ENCODE results near the gene CAPRIN1. TPM values are rescaled to one million over a fixed set of nuclear protein-coding genes. Genes with fewer than 3 reads are reported as not detected.
"Not testable (repeated sequence)": the region's sequence is repeated elsewhere in the genome, so short reads cannot be mapped to it uniquely, and the experiment has no call there.

The CAPRIN1 gene
- total and polyA plus RNA-seq, 2 donors (not counting 3 experiments of a cell fraction or from before 2014, with no cell fraction given) = 138 to 279 TPM

DNA sequence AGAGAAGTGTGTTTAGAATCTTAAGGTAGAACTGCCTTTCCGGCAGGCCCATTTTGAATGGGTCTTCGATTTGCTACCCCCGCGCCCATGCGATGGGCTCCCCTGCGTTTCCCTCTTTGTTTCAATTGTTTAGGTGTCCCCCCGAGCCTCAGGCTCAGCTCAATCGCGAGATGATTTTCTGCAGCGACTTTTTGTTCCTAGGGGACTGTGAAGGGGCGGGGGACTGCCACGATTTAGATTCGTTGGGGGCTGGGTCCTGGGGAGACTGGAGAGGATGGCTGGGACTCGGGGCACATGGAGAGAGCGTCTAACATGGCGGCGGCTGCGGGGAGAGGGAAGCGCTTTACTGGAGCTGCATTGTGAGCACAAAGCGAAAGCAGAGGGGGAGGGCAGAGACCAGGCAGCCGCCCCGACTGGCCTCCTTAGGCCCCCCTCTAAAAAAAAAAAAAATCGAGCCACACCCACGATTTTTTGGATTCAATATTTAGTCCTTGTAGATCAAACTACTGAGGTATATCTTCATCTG is 1.7 kb downstream of the CAPRIN1 start:
- peaks cover 15% of the 10 kb centered on the region for H4K20me1 ChIP-seq (replicated peaks; ENCODE audit: control insufficient read depth, extremely low read depth, insufficient read depth, low read length)
- DNase-seq (ENCODE audit: low read depth, low spot score) = peak; percentile 80

DNA sequence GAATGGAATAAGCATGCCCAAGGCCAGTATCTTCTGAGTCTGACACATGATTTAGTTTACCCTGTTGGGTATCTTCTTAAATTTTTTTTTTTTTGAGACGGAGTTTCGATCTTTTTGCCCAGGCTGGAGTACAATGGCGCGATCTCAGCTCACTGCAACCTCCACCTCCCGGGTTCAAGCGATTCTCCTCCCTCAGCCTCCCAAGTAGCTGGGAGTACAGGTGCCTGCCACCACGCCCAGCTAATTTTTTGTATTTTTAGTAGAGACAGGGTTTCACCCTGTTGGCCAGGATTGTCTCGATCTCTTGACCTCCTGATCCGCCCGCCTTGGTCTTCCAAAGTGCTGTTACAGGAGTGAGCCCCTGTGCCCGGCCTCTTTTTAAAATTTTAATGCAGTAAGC is 2.8 kb downstream of the CAPRIN1 start:
- H3K9me3 ChIP-seq (replicated peaks; ENCODE audit: control insufficient read depth, insufficient read depth, low read length); H3K9ac ChIP-seq (replicated peaks; ENCODE audit: extremely low read depth, insufficient read depth, low read length); H3K36me3 ChIP-seq (ENCODE audit: control insufficient read depth in 2 of 2, extremely low read depth in 1 of 2, insufficient read depth in 2 of 2, low read length in 2 of 2); BruUV-seq (replicated peaks); H3K27me3 ChIP-seq (ENCODE audit: control insufficient read depth in 2 of 2, insufficient read depth in 2 of 2, low read length in 2 of 2); CTCF ChIA-PET; FAIRE-seq; H3K27ac ChIP-seq (ENCODE audit: insufficient read depth, low read depth, low read length); DNase-seq (ENCODE audit: low read depth, low spot score); H2AFZ ChIP-seq (ENCODE audit: low read depth, low read length); dilution Hi-C loops (cut with MboI; ENCODE audit: extremely low pct_ligation_motif_present, low sequenced_read_pairs); H3K9me1 ChIP-seq (replicated peaks; ENCODE audit: control insufficient read depth, extremely low read depth, insufficient read depth, low read length): not testable (repeated sequence)
- H4K20me1 ChIP-seq (replicated peaks; ENCODE audit: control insufficient read depth, extremely low read depth, insufficient read depth, low read length) = peaks cover 15% of the 10 kb centered on the region
- H3K4me3 ChIP-seq (replicated peaks in 1 of 3; ENCODE audit: insufficient read depth in 1 of 3, low read depth in 1 of 3, low read length in 3 of 3) = peak overlapping the region; percentile 12 to 97 (median 60)
- H3K4me2 ChIP-seq (ENCODE audit: insufficient read depth, low read length) = peak overlapping the region; percentile 94
- H3K4me1 ChIP-seq (ENCODE audit: control insufficient read depth, extremely low read depth, insufficient read depth, low read length) = peaks cover 48% of the 10 kb centered on the region
- H3K79me2 ChIP-seq (ENCODE audit: control insufficient read depth, insufficient read depth, low read length) = peaks cover 72% of the 10 kb centered on the region
- intact Hi-C loops (cut with micrococcal nuclease) = loop anchor here (5.0 kb wide), 4 partner anchors 122 to 352 kb away; partner anchors contain the start of genes ABTB2 and C11orf91
- POLR2A ChIA-PET = interaction anchor here (0.7 to 1.4 kb wide), 2 partner anchors 14 kb away, joined by 5 read pairs; no protein-coding TSS in a partner anchor

More for the DNA sequence above, 1.7 kb downstream of the CAPRIN1 start:
- Histone ChIP-seq H3K4me3 (replicated peaks in 1 of 3; ENCODE audit: insufficient read depth in 1 of 3, low read depth in 1 of 3, low read length in 3 of 3) (peak overlapping the region; percentile 60 to 97 (median 97)), H3K27me3 (ENCODE audit: control insufficient read depth in 2 of 2, insufficient read depth in 2 of 2, low read length in 2 of 2) (no peaks in the 10 kb centered on the region), H3K79me2 (ENCODE audit: control insufficient read depth, insufficient read depth, low read length) (peaks cover 61% of the 10 kb centered on the region), H2AFZ (ENCODE audit: low read depth, low read length) (no peak overlapping the region), H3K9ac (replicated peaks; ENCODE audit: extremely low read depth, insufficient read depth, low read length) (peak overlapping the region; percentile 91), H3K36me3 (ENCODE audit: control insufficient read depth in 2 of 2, extremely low read depth in 1 of 2, insufficient read depth in 2 of 2, low read length in 2 of 2) (peaks cover 0 to 8% of the 10 kb centered on the region in 2 experiments), H3K4me2 (ENCODE audit: insufficient read depth, low read length) (peak overlapping the region; percentile 94), H3K4me1 (ENCODE audit: control insufficient read depth, extremely low read depth, insufficient read depth, low read length) (peaks cover 43% of the 10 kb centered on the region), H3K27ac (ENCODE audit: insufficient read depth, low read depth, low read length) (peak overlapping the region; percentile 87), H3K9me1 (replicated peaks; ENCODE audit: control insufficient read depth, extremely low read depth, insufficient read depth, low read length) (no peaks in the 10 kb centered on the region), H3K9me3 (replicated peaks; ENCODE audit: control insufficient read depth, insufficient read depth, low read length) (no peaks in the 10 kb centered on the region)
- peak; percentile 88 for TF ChIP-seq MYC (IDR thresholded peaks at IDR 0.05; ENCODE audit: low read depth, low read length)
- TF ChIP-seq EZH2 (IDR thresholded peaks at IDR 0.05; ENCODE audit: borderline replicate concordance, low read depth, low read length, severe bottlenecking) = no peak
- dilution Hi-C loops (cut with MboI; ENCODE audit: extremely low pct_ligation_motif_present, low sequenced_read_pairs) (no loop called here), intact Hi-C loops (cut with micrococcal nuclease) (loop anchor here (1.0 to 5.0 kb wide), 5 partner anchors 15 to 351 kb away; partner anchors contain the start of genes ABTB2 and C11orf91)
- no peak for FAIRE-seq
- TSS peak; percentile 90 for BruUV-seq (replicated peaks)
- ChIA-PET CTCF (interaction anchor here (0.6 to 1.0 kb wide), 3 partner anchors 11 to 57 kb away, joined by 3 to 4 read pairs (median 3); no protein-coding TSS in a partner anchor), POLR2A (interaction anchor here (1.4 kb wide), 1 partner anchor 15 kb away, joined by 5 read pairs; no protein-coding TSS in a partner anchor)
